AG09309 (cell line): ENCODE data around the gene FAM163A.

Source experiments
- DNase-seq: peaks from one replicate; pipeline ENCODE4 v3.0.0-alpha.2; 2010; ENCODE audit warnings: low read depth
- H3K4me3 ChIP-seq: 2 replicates; pipeline ENCODE4 v1.5.1; 2011; ENCODE audit warnings: mild to moderate bottlenecking, low read depth, low read length, moderate library complexity; ENCODE audit not compliant: control insufficient read depth
- CTCF ChIP-seq: IDR thresholded peaks from 2 replicates; pipeline ENCODE4 v1.5.1; 2011; ENCODE audit warnings: mild to moderate bottlenecking, low read depth, low read length, inconsistent platforms; ENCODE audit not compliant: insufficient read depth, control insufficient read depth; ENCODE audit errors: missing control alignments

The FAM163A gene

GRCh38 chr1:179813626-179814545, 70.8 kb downstream of the FAM163A start:
- no peak for DNase-seq
- H3K4me3 ChIP-seq = no peak overlapping the region
- TF ChIP-seq CTCF = no peak

- DNase-seq = no peak
- peak overlapping the region; percentile 43 for H3K4me3 ChIP-seq
- TF ChIP-seq CTCF = no peak
These were observed 71.4 kb downstream of the FAM163A start for GRCh38 chr1:179814546-179814838.

GRCh38 chr1:179815641-179816040, 72.5 kb downstream of the FAM163A start:
- no peak for DNase-seq
- no peak for TF ChIP-seq CTCF
- no peak overlapping the region; the same call in 1 of the 2 replicates for H3K4me3 ChIP-seq

GRCh38 chr1:179816196-179816960, 73.3 kb downstream of the FAM163A start:
- no peak overlapping the region for H3K4me3 ChIP-seq

GRCh38 chr1:179817056-179817455, 74.0 kb downstream of the FAM163A start:
- DNase-seq = no peak
- no peak overlapping the region for H3K4me3 ChIP-seq
- TF ChIP-seq CTCF = no peak

More at GRCh38 chr1:179816196-179816960, 73.3 kb downstream of the FAM163A start:
- DNase-seq = no peak
- no peak for TF ChIP-seq CTCF

- TF ChIP-seq CTCF = no peak
- H3K4me3 ChIP-seq = no peak overlapping the region
- DNase-seq = no peak
These were observed 74.7 kb downstream of the FAM163A start for GRCh38 chr1:179817789-179818188.
